Coronary artery (tissue), 2 donors: ENCODE measurements around the gene COL4A1.

Source experiments
- DNase-seq: peaks from one replicate; pipeline ENCODE4 v3.0.0-alpha.2; 2017; ENCODE audit warnings: low spot score
- H3K27ac ChIP-seq, 2 donors: fragments of 200-600 bp; sonication (generic); one replicate each; pipeline ENCODE4 v1.5.1; 2016 to 2019
- H3K4me3 ChIP-seq: fragments of 200-600 bp; sonication (generic); 2 replicates; pipeline ENCODE4 v1.5.1; 2016; ENCODE audit warnings: mild to moderate bottlenecking, moderate library complexity
- CTCF ChIP-seq: fragments of 200-600 bp; sonication (generic); IDR thresholded peaks from one replicate; pipeline ENCODE4 v1.5.1; 2019; ENCODE audit warnings: antibody characterized with exemption

The COL4A1 gene

GRCh38 chr13:110125613-110126272 is 181.2 kb downstream of the COL4A1 start:
- H3K27ac ChIP-seq, result peak overlapping the region; percentile 52 to 79
- TF ChIP-seq CTCF, result no peak
- DNase-seq, result no peak
- H3K4me3 ChIP-seq, result peak overlapping the region; percentile 55

GRCh38 chr13:110125157-110125556 is 181.8 kb downstream of the COL4A1 start:
- peak overlapping the region in 1 of 2 donors; percentile 52 for H3K27ac ChIP-seq

GRCh38 chr13:110124201-110124940 is 182.6 kb downstream of the COL4A1 start:
- DNase-seq, result no peak
- H3K4me3 ChIP-seq, result no peak overlapping the region
- no peak for TF ChIP-seq CTCF
- no peak overlapping the region for H3K27ac ChIP-seq

More at GRCh38 chr13:110125157-110125556, 181.8 kb downstream of the COL4A1 start:
- peak; percentile 68 for DNase-seq
- no peak for TF ChIP-seq CTCF
- H3K4me3 ChIP-seq, result no peak overlapping the region

GRCh38 chr13:110123041-110123809 is 183.7 kb downstream of the COL4A1 start:
- no peak for DNase-seq
- no peak for TF ChIP-seq CTCF
- Histone ChIP-seq H3K27ac (no peak overlapping the region), H3K4me3 (no peak overlapping the region)

GRCh38 chr13:110121422-110122083 is 185.4 kb downstream of the COL4A1 start:
- no peak for TF ChIP-seq CTCF
- Histone ChIP-seq H3K27ac (no peak overlapping the region), H3K4me3 (no peak overlapping the region)
- DNase-seq, result no peak

GRCh38 chr13:110119935-110120905 is 186.7 kb downstream of the COL4A1 start:
- Histone ChIP-seq H3K27ac (no peak overlapping the region), H3K4me3 (no peak overlapping the region)
- no peak for DNase-seq
- no peak for TF ChIP-seq CTCF
